Measurements from ENCODE around the gene AMHR2. TPM values are rescaled to one million over a fixed set of nuclear protein-coding genes. Genes with fewer than 3 reads are reported as not detected.
"Not testable (repeated sequence)": the region's sequence is repeated elsewhere in the genome, so short reads cannot be mapped to it uniquely, and the experiment has no call there.

The AMHR2 gene
- polyA plus RNA-seq, 1 donor (not counting 4 experiments of a cell fraction or from before 2014, with no cell fraction given): 0.04 TPM

- no peak overlapping the region for H3K9ac ChIP-seq (ENCODE audit: control insufficient read depth, extremely low read depth, insufficient read depth, low read length)
- H3K4me1 ChIP-seq (ENCODE audit: control insufficient read depth, extremely low read depth, insufficient read depth, low read length): peaks cover 16% of the 10 kb centered on the region
- H3K79me2 ChIP-seq (ENCODE audit: control insufficient read depth, insufficient read depth, low read length): no peaks in the 10 kb centered on the region
- no peaks in the 10 kb centered on the region for H3K36me3 ChIP-seq (ENCODE audit: control insufficient read depth in 2 of 2, extremely low read depth in 1 of 2, insufficient read depth in 2 of 2, low read length in 2 of 2)
- no peak overlapping the region for H3K27ac ChIP-seq (ENCODE audit: control insufficient read depth, insufficient read depth, low read length)
- H4K20me1 ChIP-seq (ENCODE audit: control insufficient read depth, extremely low read depth, insufficient read depth, low read length): no peaks in the 10 kb centered on the region
- H3K9me1 ChIP-seq (ENCODE audit: control insufficient read depth, extremely low read depth, insufficient read depth, low read length): peaks cover 9% of the 10 kb centered on the region
- FAIRE-seq (no peak), DNase-seq (ENCODE audit: low read depth, low spot score) (no peak)
- no peak overlapping the region for H2AFZ ChIP-seq (ENCODE audit: control insufficient read depth, low read length)
- no peak overlapping the region for H3K4me3 ChIP-seq (ENCODE audit: control insufficient read depth in 2 of 3, extremely low read depth in 1 of 3, insufficient read depth in 2 of 3, low read depth in 1 of 3, low read length in 3 of 3)
- no peaks in the 10 kb centered on the region for H3K27me3 ChIP-seq (ENCODE audit: control insufficient read depth, extremely low read depth, insufficient read depth, low read length)
- dilution Hi-C loops (cut with MboI; ENCODE audit: extremely low pct_ligation_motif_present, low sequenced_read_pairs): no loop called here
- H3K4me2 ChIP-seq (ENCODE audit: control insufficient read depth, extremely low read depth, insufficient read depth, low read depth, low read length): no peak overlapping the region
- H3K9me3 ChIP-seq (ENCODE audit: control insufficient read depth, low read depth, low read length): no peaks in the 10 kb centered on the region
- TF ChIP-seq EZH2 (IDR thresholded peaks at IDR 0.05; ENCODE audit: low read length) (no peak), CTCF (optimal IDR thresholded peaks at IDR 0.05 in 1 of 3, IDR thresholded peaks at IDR 0.05 in 1 of 3, conservative IDR thresholded peaks at IDR 0.05 in 1 of 3; ENCODE audit: extremely low read depth in 1 of 3, insufficient read depth in 2 of 3, low read length in 3 of 3) (no peak)
Observed at GRCh38 chr12:53430116-53430515, 6.5 kb downstream of the AMHR2 start.

- no peaks in the 10 kb centered on the region for H3K9me3 ChIP-seq (ENCODE audit: control insufficient read depth, low read depth, low read length)
- peaks cover 9% of the 10 kb centered on the region for H3K9me1 ChIP-seq (ENCODE audit: control insufficient read depth, extremely low read depth, insufficient read depth, low read length)
- DNase-seq (ENCODE audit: low read depth, low spot score): no peak
- no peak overlapping the region for H3K4me2 ChIP-seq (ENCODE audit: control insufficient read depth, extremely low read depth, insufficient read depth, low read depth, low read length)
- FAIRE-seq: no peak
- TF ChIP-seq CTCF (optimal IDR thresholded peaks at IDR 0.05 in 1 of 3, IDR thresholded peaks at IDR 0.05 in 1 of 3, conservative IDR thresholded peaks at IDR 0.05 in 1 of 3; ENCODE audit: extremely low read depth in 1 of 3, insufficient read depth in 2 of 3, low read length in 3 of 3): no peak
- H3K4me1 ChIP-seq (ENCODE audit: control insufficient read depth, extremely low read depth, insufficient read depth, low read length): peaks cover 16% of the 10 kb centered on the region
- H3K4me3 ChIP-seq (ENCODE audit: control insufficient read depth in 2 of 3, extremely low read depth in 1 of 3, insufficient read depth in 2 of 3, low read depth in 1 of 3, low read length in 3 of 3): no peak overlapping the region
- H3K27ac ChIP-seq (ENCODE audit: control insufficient read depth, insufficient read depth, low read length): no peak overlapping the region
- H3K27me3 ChIP-seq (ENCODE audit: control insufficient read depth, extremely low read depth, insufficient read depth, low read length): no peaks in the 10 kb centered on the region
- dilution Hi-C loops (cut with MboI; ENCODE audit: extremely low pct_ligation_motif_present, low sequenced_read_pairs): no loop called here
- no peaks in the 10 kb centered on the region for H4K20me1 ChIP-seq (ENCODE audit: control insufficient read depth, extremely low read depth, insufficient read depth, low read length)
- H2AFZ ChIP-seq (ENCODE audit: control insufficient read depth, low read length): no peak overlapping the region
- no peaks in the 10 kb centered on the region for H3K79me2 ChIP-seq (ENCODE audit: control insufficient read depth, insufficient read depth, low read length)
- H3K36me3 ChIP-seq (ENCODE audit: control insufficient read depth in 2 of 2, extremely low read depth in 1 of 2, insufficient read depth in 2 of 2, low read length in 2 of 2): no peaks in the 10 kb centered on the region
- H3K9ac ChIP-seq (ENCODE audit: control insufficient read depth, extremely low read depth, insufficient read depth, low read length): no peak overlapping the region
Observed at GRCh38 chr12:53431187-53431586, 7.5 kb downstream of the AMHR2 start.

GRCh38 chr12:53435326-53435725, 11.7 kb downstream of the AMHR2 start:
- H3K27ac ChIP-seq (ENCODE audit: control insufficient read depth, insufficient read depth, low read length); H3K4me3 ChIP-seq (ENCODE audit: control insufficient read depth in 2 of 3, extremely low read depth in 1 of 3, insufficient read depth in 2 of 3, low read depth in 1 of 3, low read length in 3 of 3); dilution Hi-C loops (cut with MboI; ENCODE audit: extremely low pct_ligation_motif_present, low sequenced_read_pairs); H3K9me1 ChIP-seq (ENCODE audit: control insufficient read depth, extremely low read depth, insufficient read depth, low read length); H3K4me2 ChIP-seq (ENCODE audit: control insufficient read depth, extremely low read depth, insufficient read depth, low read depth, low read length); H3K4me1 ChIP-seq (ENCODE audit: control insufficient read depth, extremely low read depth, insufficient read depth, low read length); H4K20me1 ChIP-seq (ENCODE audit: control insufficient read depth, extremely low read depth, insufficient read depth, low read length); H3K79me2 ChIP-seq (ENCODE audit: control insufficient read depth, insufficient read depth, low read length); H3K27me3 ChIP-seq (ENCODE audit: control insufficient read depth, extremely low read depth, insufficient read depth, low read length); H3K9me3 ChIP-seq (ENCODE audit: control insufficient read depth, low read depth, low read length); FAIRE-seq; H3K9ac ChIP-seq (ENCODE audit: control insufficient read depth, extremely low read depth, insufficient read depth, low read length); H3K36me3 ChIP-seq (ENCODE audit: control insufficient read depth in 2 of 2, extremely low read depth in 1 of 2, insufficient read depth in 2 of 2, low read length in 2 of 2); H2AFZ ChIP-seq (ENCODE audit: control insufficient read depth, low read length); DNase-seq (ENCODE audit: low read depth, low spot score): not testable (repeated sequence)

- DNase-seq (ENCODE audit: low read depth, low spot score); H3K27ac ChIP-seq (ENCODE audit: control insufficient read depth, insufficient read depth, low read length); FAIRE-seq; H3K9me1 ChIP-seq (ENCODE audit: control insufficient read depth, extremely low read depth, insufficient read depth, low read length); H3K27me3 ChIP-seq (ENCODE audit: control insufficient read depth, extremely low read depth, insufficient read depth, low read length); H3K4me2 ChIP-seq (ENCODE audit: control insufficient read depth, extremely low read depth, insufficient read depth, low read depth, low read length); H4K20me1 ChIP-seq (ENCODE audit: control insufficient read depth, extremely low read depth, insufficient read depth, low read length); H3K9me3 ChIP-seq (ENCODE audit: control insufficient read depth, low read depth, low read length); H3K4me3 ChIP-seq (ENCODE audit: control insufficient read depth in 2 of 3, extremely low read depth in 1 of 3, insufficient read depth in 2 of 3, low read depth in 1 of 3, low read length in 3 of 3); H3K9ac ChIP-seq (ENCODE audit: control insufficient read depth, extremely low read depth, insufficient read depth, low read length); dilution Hi-C loops (cut with MboI; ENCODE audit: extremely low pct_ligation_motif_present, low sequenced_read_pairs); H3K36me3 ChIP-seq (ENCODE audit: control insufficient read depth in 2 of 2, extremely low read depth in 1 of 2, insufficient read depth in 2 of 2, low read length in 2 of 2); H2AFZ ChIP-seq (ENCODE audit: control insufficient read depth, low read length): not testable (repeated sequence)
- Histone ChIP-seq H3K79me2 (ENCODE audit: control insufficient read depth, insufficient read depth, low read length) (peaks cover 21% of the 10 kb centered on the region), H3K4me1 (ENCODE audit: control insufficient read depth, extremely low read depth, insufficient read depth, low read length) (peaks cover 13% of the 10 kb centered on the region)
Observed at GRCh38 chr12:53439582-53439981, 15.9 kb downstream of the AMHR2 start.

Data from keratinocyte (primary cell).